Esophagus squamous epithelium (tissue), 4 donors: ENCODE results near the gene RNF141.

Experiments used
- CTCF ChIP-seq, 6 experiments: fragments of 450-650 bp in 4 of 6; fragments of 200-600 bp in 2 of 6; sonication (generic) in 2 of 6; IDR thresholded peaks; one replicate each; pipeline ENCODE4 v1.5.1; 2016 to 2019; ENCODE audit warnings: antibody characterized with exemption in 6 of 6, mild to moderate bottlenecking in 4 of 6, moderate library complexity in 4 of 6
- POLR2A ChIP-seq, 4 donors: fragments of 450-650 bp; IDR thresholded peaks; one replicate each; pipeline ENCODE4 v1.6.1; 2017; ENCODE audit warnings: antibody characterized with exemption in 4 of 4, mild to moderate bottlenecking in 4 of 4, moderate library complexity in 3 of 4

GRCh38 chr11:10551290-10551592 is 10.3 kb upstream of the RNF141 start:
- no peak for TF ChIP-seq CTCF (IDR thresholded peaks at IDR 0.05)
- no peak for TF ChIP-seq POLR2A (IDR thresholded peaks at IDR 0.05)
